Measurements from ENCODE around the gene POU6F2. TPM values are rescaled to one million over a fixed set of nuclear protein-coding genes. Genes with fewer than 3 reads are reported as not detected.

POU6F2 gene
- total RNA-seq, 1 donor from 2014 or later: 0.24 TPM

DNA sequence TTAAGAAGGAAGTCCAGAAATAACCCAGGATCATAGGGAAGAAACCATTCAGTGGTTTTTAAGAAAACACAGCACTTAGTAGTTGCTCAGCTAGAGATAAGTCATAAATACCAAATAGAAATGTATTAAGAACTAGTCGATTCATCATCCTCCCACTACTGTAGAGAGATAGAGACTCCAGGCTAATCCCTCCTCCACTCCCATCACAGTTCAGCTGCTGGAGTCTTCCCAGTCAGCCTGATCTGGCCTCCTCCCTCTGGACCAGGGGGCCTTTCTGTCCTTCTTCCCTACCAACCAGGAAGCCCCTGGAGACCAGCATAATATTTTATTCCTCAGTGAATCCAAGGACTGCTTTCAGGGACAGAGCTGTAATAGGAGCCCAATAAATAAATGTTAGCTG lies 294.4 kb downstream of the POU6F2 start:
- H3K36me3 Mint-ChIP-seq (ENCODE audit: low read depth): no peaks in the 10 kb centered on the region
- peaks cover 1% of the 10 kb centered on the region for H3K27me3 Mint-ChIP-seq
- ChIA-PET POLR2A (no interaction called here), CTCF (no interaction called here)
- no peaks in the 10 kb centered on the region for H3K4me1 Mint-ChIP-seq
- H3K4me3 Mint-ChIP-seq: no peak overlapping the region
- no peak for ATAC-seq (ENCODE audit: low read depth)
- no peaks in the 10 kb centered on the region for H3K9me3 Mint-ChIP-seq
- no peak overlapping the region for H3K27ac Mint-ChIP-seq
- DNase-seq: no peak
- TF ChIP-seq, protein P1, sequence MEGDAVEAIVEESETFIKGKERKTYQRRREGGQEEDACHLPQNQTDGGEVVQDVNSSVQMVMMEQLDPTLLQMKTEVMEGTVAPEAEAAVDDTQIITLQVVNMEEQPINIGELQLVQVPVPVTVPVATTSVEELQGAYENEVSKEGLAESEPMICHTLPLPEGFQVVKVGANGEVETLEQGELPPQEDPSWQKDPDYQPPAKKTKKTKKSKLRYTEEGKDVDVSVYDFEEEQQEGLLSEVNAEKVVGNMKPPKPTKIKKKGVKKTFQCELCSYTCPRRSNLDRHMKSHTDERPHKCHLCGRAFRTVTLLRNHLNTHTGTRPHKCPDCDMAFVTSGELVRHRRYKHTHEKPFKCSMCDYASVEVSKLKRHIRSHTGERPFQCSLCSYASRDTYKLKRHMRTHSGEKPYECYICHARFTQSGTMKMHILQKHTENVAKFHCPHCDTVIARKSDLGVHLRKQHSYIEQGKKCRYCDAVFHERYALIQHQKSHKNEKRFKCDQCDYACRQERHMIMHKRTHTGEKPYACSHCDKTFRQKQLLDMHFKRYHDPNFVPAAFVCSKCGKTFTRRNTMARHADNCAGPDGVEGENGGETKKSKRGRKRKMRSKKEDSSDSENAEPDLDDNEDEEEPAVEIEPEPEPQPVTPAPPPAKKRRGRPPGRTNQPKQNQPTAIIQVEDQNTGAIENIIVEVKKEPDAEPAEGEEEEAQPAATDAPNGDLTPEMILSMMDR (IDR thresholded peaks at IDR 0.05): no peak
- intact Hi-C loops (cut with micrococcal nuclease): no loop called here

DNA sequence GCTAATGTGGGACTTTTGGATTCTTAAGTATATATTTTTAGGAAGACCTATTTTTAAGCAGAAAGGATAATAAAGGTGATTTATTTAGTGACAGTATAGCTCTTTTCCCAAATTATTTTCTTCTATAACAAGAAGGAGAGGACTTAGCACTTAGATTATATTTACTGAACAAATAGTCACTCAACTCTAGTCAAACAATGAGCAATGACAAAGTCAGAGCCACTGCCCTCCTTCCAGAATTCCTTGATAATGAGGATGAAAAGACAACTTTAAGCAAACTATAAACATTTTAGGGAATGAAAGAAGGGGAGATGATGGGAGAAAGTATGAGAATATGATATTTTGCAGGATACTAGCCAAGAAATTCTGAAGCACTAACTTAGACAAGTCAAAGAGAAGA lies 295.0 kb downstream of the POU6F2 start:
- intact Hi-C loops (cut with micrococcal nuclease): no loop called here
- no peak for ATAC-seq (ENCODE audit: low read depth)
- CTCF ChIA-PET: no interaction called here
- POLR2A ChIA-PET: no interaction called here
- Mint-ChIP-seq H3K4me1 (no peaks in the 10 kb centered on the region), H3K27me3 (peaks cover 1% of the 10 kb centered on the region), H3K36me3 (ENCODE audit: low read depth) (no peaks in the 10 kb centered on the region), H3K27ac (no peak overlapping the region), H3K4me3 (no peak overlapping the region), H3K9me3 (peaks cover 2% of the 10 kb centered on the region)
- DNase-seq: no peak
- TF ChIP-seq, protein P1 (IDR thresholded peaks at IDR 0.05): no peak

DNA sequence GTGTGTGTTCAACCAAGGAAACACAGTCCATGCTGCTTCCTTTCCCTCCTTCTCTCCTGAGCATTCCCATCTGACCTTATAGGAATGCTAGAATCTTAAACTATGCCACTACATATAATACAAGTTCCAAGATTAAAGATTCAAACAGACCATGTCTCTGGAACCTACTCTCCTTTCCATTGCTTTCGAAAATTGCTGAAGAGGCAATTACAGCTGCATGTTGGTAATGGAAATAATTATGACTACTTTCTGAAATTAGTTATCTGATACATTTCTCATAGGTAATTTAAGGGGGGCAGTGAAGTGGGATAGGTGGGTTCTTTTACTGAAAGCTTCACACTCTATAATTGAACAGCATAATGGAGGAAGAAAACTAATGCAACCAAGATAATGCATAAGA lies 302.6 kb downstream of the POU6F2 start:
- no peak overlapping the region for H3K27ac Mint-ChIP-seq
- H3K9me3 Mint-ChIP-seq: peaks cover 6% of the 10 kb centered on the region
- no peaks in the 10 kb centered on the region for H3K4me1 Mint-ChIP-seq
- DNase-seq (no peak), ATAC-seq (ENCODE audit: low read depth) (no peak)
- intact Hi-C loops (cut with micrococcal nuclease): no loop called here
- TF ChIP-seq, protein P1 (IDR thresholded peaks at IDR 0.05): no peak
- H3K4me3 Mint-ChIP-seq: no peak overlapping the region
- ChIA-PET POLR2A (no interaction called here), CTCF (no interaction called here)
- no peaks in the 10 kb centered on the region for H3K27me3 Mint-ChIP-seq
- H3K36me3 Mint-ChIP-seq (ENCODE audit: low read depth): no peaks in the 10 kb centered on the region

DNA sequence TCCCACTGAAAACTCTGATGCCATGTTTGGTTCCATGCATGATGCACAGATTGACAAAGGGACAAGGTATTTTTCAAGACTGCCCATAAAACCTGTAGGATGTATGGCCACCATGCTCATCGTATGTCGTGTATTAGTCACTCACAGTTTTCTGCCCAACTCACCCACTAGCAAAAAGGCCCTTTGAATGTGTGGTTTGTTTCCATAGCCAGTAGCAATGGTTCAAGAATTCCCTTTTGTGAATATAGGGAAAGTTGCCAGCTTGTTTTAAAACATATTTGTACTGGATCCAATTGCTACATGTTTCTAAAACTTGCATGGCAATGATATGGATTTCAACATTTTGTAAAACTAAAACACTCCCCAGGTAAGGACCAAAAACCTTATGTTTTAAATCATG lies 307.5 kb downstream of the POU6F2 start:
- intact Hi-C loops (cut with micrococcal nuclease): no loop called here
- Mint-ChIP-seq H3K4me3 (no peak overlapping the region), H3K27me3 (peaks cover 5% of the 10 kb centered on the region), H3K4me1 (no peaks in the 10 kb centered on the region), H3K9me3 (peaks cover 4% of the 10 kb centered on the region), H3K36me3 (ENCODE audit: low read depth) (no peaks in the 10 kb centered on the region), H3K27ac (no peak overlapping the region)
- ChIA-PET CTCF (no interaction called here), POLR2A (no interaction called here)
- TF ChIP-seq, protein P1 (IDR thresholded peaks at IDR 0.05): no peak
- DNase-seq (no peak), ATAC-seq (ENCODE audit: low read depth) (no peak)

DNA sequence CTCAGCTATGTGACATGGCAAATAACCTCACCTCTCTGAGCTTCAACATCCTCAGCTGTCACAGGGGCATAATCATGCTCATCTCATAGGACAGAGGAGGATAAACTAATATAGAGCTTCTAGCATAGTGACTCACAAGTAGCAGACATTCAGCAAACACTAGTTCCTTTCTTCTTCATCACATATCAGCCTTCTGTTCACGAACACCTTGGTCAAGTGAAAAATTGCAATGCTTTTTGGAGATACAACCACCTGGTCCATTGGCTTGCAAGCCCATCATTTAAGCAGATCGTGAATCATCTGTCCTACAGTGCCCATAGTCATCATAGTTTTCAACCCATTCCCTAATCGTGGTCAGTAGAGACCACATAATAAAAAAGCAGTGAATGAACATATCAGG lies 310.6 kb downstream of the POU6F2 start:
- H3K9me3 Mint-ChIP-seq: no peaks in the 10 kb centered on the region
- ChIA-PET CTCF (no interaction called here), POLR2A (no interaction called here)
- DNase-seq: no peak
- H3K27me3 Mint-ChIP-seq: peaks cover 5% of the 10 kb centered on the region
- intact Hi-C loops (cut with micrococcal nuclease): no loop called here
- TF ChIP-seq, protein P1 (IDR thresholded peaks at IDR 0.05): no peak
- H3K4me1 Mint-ChIP-seq: no peaks in the 10 kb centered on the region
- no peak overlapping the region for H3K27ac Mint-ChIP-seq
- no peaks in the 10 kb centered on the region for H3K36me3 Mint-ChIP-seq (ENCODE audit: low read depth)
- no peak overlapping the region for H3K4me3 Mint-ChIP-seq
- ATAC-seq (ENCODE audit: low read depth): no peak
